GM19193 (cell line): ENCODE measurements around the gene JOSD2.

Experiments
- POLR2A ChIP-seq: IDR thresholded peaks from 4 replicates; pipeline ENCODE4 v1.6.1; 2011; ENCODE audit not compliant: insufficient read depth, insufficient read length; ENCODE audit errors: extremely low read depth

JOSD2 gene

GRCh38 chr19:50549927-50550593, 39.1 kb upstream of the JOSD2 start:
- no peak for TF ChIP-seq POLR2A

- TF ChIP-seq POLR2A, result no peak
Measured at GRCh38 chr19:50549059-50549926, 38.3 kb upstream of the JOSD2 start.

GRCh38 chr19:50548191-50549058, 37.4 kb upstream of the JOSD2 start:
- TF ChIP-seq POLR2A, result no peak

GRCh38 chr19:50547385-50548190, 36.6 kb upstream of the JOSD2 start:
- no peak for TF ChIP-seq POLR2A

- no peak for TF ChIP-seq POLR2A
Measured at GRCh38 chr19:50546527-50547221, 35.7 kb upstream of the JOSD2 start.

- no peak for TF ChIP-seq POLR2A
Measured at GRCh38 chr19:50542943-50543342, 32.0 kb upstream of the JOSD2 start.

GRCh38 chr19:50537769-50538230, 26.8 kb upstream of the JOSD2 start:
- TF ChIP-seq POLR2A, result no peak

- no peak for TF ChIP-seq POLR2A
Measured at GRCh38 chr19:50537306-50537685, 26.3 kb upstream of the JOSD2 start.

GRCh38 chr19:50536662-50537305, 25.8 kb upstream of the JOSD2 start:
- TF ChIP-seq POLR2A, result no peak

GRCh38 chr19:50535672-50536187, 24.7 kb upstream of the JOSD2 start:
- no peak for TF ChIP-seq POLR2A

GRCh38 chr19:50534478-50534877, 23.5 kb upstream of the JOSD2 start:
- TF ChIP-seq POLR2A, result no peak

GRCh38 chr19:50532952-50533351, 22.0 kb upstream of the JOSD2 start:
- TF ChIP-seq POLR2A, result no peak

- TF ChIP-seq POLR2A, result no peak
Measured at GRCh38 chr19:50531171-50531612, 20.2 kb upstream of the JOSD2 start.
